HS-5 (cell line): ENCODE data around the gene MRPL45.
"Not testable (repeated sequence)": the region's sequence is repeated elsewhere in the genome, so short reads cannot be mapped to it uniquely, and the experiment has no call there.

Experiments
- DNase-seq: peaks from one replicate; pipeline ENCODE4 v3.0.0-alpha.2; 2012; ENCODE audit warnings: low read depth

The MRPL45 gene

GRCh38 chr17:38296834-38297517 is at the start of gene MRPL45:
TSS of gene MRPL45 (plus strand) at chr17:38297168. CDS start at chr17:38297184, 16 bp downstream.
- peak; percentile 72 for DNase-seq

GRCh38 chr17:38253191-38253590 is 43.8 kb upstream of the MRPL45 start:
- not testable (repeated sequence) for DNase-seq

GRCh38 chr17:38254357-38254756 is 42.6 kb upstream of the MRPL45 start:
- not testable (repeated sequence) for DNase-seq

- DNase-seq, result not testable (repeated sequence)
Measured at GRCh38 chr17:38257013-38257621, 39.9 kb upstream of the MRPL45 start.

- not testable (repeated sequence) for DNase-seq
Measured at GRCh38 chr17:38265974-38266506, 30.9 kb upstream of the MRPL45 start.

GRCh38 chr17:38266571-38266970 is 30.4 kb upstream of the MRPL45 start:
- DNase-seq, result not testable (repeated sequence)

- DNase-seq, result not testable (repeated sequence)
Measured at GRCh38 chr17:38268138-38268537, 28.8 kb upstream of the MRPL45 start.

- DNase-seq, result not testable (repeated sequence)
Measured at GRCh38 chr17:38269045-38269444, 27.9 kb upstream of the MRPL45 start.

GRCh38 chr17:38269552-38269951 is 27.4 kb upstream of the MRPL45 start:
- DNase-seq, result not testable (repeated sequence)

- DNase-seq, result not testable (repeated sequence)
Measured at GRCh38 chr17:38285994-38286393, 11.0 kb upstream of the MRPL45 start.

GRCh38 chr17:38286501-38287091 is 10.4 kb upstream of the MRPL45 start:
- DNase-seq, result peak; percentile 57

- DNase-seq, result not testable (repeated sequence)
Measured at GRCh38 chr17:38288217-38288827, 8.6 kb upstream of the MRPL45 start.

GRCh38 chr17:38289760-38290159 is 7.2 kb upstream of the MRPL45 start:
- not testable (repeated sequence) for DNase-seq

- not testable (repeated sequence) for DNase-seq
Measured at GRCh38 chr17:38295602-38296365, 1.2 kb upstream of the MRPL45 start.

- DNase-seq, result no peak
Measured at GRCh38 chr17:38315497-38315896, 18.5 kb downstream of the MRPL45 start.

- no peak for DNase-seq
Measured at GRCh38 chr17:38317081-38317480, 20.1 kb downstream of the MRPL45 start.

- DNase-seq, result no peak
Measured at GRCh38 chr17:38320482-38320881, 23.5 kb downstream of the MRPL45 start.

- DNase-seq, result no peak
Measured at GRCh38 chr17:38322156-38322779, 25.3 kb downstream of the MRPL45 start.

GRCh38 chr17:38322897-38323296 is 25.9 kb downstream of the MRPL45 start:
- no peak for DNase-seq

GRCh38 chr17:38324141-38324697 is 27.3 kb downstream of the MRPL45 start:
- no peak for DNase-seq

GRCh38 chr17:38324772-38325171 is 27.8 kb downstream of the MRPL45 start:
- DNase-seq, result no peak
